ENCODE measurements around the gene C12orf56.

DNA sequence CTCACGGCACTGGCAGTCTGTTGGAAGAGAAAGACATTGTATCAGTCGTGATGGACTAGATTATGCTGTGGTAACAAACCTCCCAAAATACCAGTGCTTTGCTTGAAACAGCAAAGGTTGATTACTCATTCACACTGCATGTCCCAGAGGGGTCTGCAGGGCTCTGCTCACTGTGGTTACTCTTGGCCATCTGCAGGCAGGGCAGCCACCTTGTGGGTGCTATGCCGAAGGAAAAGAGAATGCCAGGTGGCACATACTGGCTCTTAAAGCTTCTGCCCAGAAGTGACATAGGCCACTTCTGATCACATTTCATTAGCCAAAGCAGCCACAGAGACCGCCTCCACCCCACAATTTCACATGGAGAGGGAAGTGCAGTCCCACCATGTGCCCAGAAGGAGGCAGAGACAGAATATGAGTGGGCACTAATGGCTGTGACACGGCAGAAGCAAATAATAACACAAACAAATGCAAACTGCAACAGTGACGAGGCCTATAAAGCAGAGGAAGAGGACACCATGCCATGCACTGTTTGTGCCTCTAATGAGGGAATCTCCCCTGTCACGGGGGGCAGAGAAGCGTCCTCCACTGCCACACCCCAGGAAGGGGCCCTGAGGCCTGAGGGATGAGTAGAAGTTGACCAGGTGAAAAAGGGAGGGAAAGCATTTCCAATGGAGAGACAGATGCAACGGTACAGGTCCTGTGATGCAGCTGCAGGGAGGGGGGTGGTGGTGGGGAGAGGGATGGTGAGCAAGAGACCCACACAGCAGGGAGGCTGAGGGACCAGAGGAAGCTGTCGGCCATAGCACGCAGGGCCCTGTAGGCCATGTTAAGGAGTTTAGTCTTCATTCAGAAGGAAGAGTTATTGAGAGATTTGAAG, 116.8 kb downstream of the C12orf56 start:
- TF ChIP-seq, protein P1, sequence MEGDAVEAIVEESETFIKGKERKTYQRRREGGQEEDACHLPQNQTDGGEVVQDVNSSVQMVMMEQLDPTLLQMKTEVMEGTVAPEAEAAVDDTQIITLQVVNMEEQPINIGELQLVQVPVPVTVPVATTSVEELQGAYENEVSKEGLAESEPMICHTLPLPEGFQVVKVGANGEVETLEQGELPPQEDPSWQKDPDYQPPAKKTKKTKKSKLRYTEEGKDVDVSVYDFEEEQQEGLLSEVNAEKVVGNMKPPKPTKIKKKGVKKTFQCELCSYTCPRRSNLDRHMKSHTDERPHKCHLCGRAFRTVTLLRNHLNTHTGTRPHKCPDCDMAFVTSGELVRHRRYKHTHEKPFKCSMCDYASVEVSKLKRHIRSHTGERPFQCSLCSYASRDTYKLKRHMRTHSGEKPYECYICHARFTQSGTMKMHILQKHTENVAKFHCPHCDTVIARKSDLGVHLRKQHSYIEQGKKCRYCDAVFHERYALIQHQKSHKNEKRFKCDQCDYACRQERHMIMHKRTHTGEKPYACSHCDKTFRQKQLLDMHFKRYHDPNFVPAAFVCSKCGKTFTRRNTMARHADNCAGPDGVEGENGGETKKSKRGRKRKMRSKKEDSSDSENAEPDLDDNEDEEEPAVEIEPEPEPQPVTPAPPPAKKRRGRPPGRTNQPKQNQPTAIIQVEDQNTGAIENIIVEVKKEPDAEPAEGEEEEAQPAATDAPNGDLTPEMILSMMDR (IDR thresholded peaks at IDR 0.05; ENCODE audit: extremely low read depth in 1 of 2, insufficient read depth in 1 of 2, low read depth in 1 of 2, low read length in 2 of 2): peak; percentile 26 to 36
- TF ChIP-seq JUN (IDR thresholded peaks at IDR 0.05; ENCODE audit: borderline replicate concordance, insufficient read depth, insufficient read length, low read depth): no peak
- TF ChIP-seq POLR2AphosphoS5 (IDR thresholded peaks at IDR 0.05; ENCODE audit: insufficient read depth, low read depth, low read length): no peak
- TF ChIP-seq POLR2A (IDR thresholded peaks at IDR 0.05; ENCODE audit: low read depth, low read length): no peak
- no peak for TF ChIP-seq FOS (IDR thresholded peaks at IDR 0.05; ENCODE audit: borderline replicate concordance, insufficient read depth, low read length)
